Activated T-cell treated with anti-CD3 and anti-CD28 coated beads, Interleukin-2, amount 50 U/mL, for 4 hours (primary cell): ENCODE data around the gene CRYBA4. TPM values are rescaled to one million over a fixed set of nuclear protein-coding genes. Genes with fewer than 3 reads are reported as not detected.

Source experiments
- ATAC-seq, 2 donors: fragments of 200-7000 bp; cut with Tn5 transposase; one replicate each; pipeline ENCODE4 v1.10.0; 2021
- DNase-seq: peaks from one replicate; pipeline ENCODE4 v3.0.0-alpha.2; 2020
- H3K27me3 Mint-ChIP-seq: one replicate; pipeline ENCODE4 v1.8.0; 2021; ENCODE audit warnings: low read depth, mixed read lengths
- H3K36me3 Mint-ChIP-seq: one replicate; pipeline ENCODE4 v1.8.0; 2022; ENCODE audit warnings: mixed read lengths; ENCODE audit not compliant: insufficient read depth
- H3K4me1 Mint-ChIP-seq: one replicate; pipeline ENCODE4 v1.8.0; 2021; ENCODE audit warnings: low read depth, mixed read lengths
- H3K4me3 Mint-ChIP-seq: one replicate; pipeline ENCODE4 v1.8.0; 2021; ENCODE audit warnings: mild to moderate bottlenecking, moderate library complexity, mixed read lengths
- H3K9me3 Mint-ChIP-seq: one replicate; pipeline ENCODE4 v1.8.0; 2021; ENCODE audit warnings: mixed read lengths
- total RNA-seq, 3 donors: library from RNA; stranded (reverse); gene quantifications; one replicate each; pipeline ENCODE4 v1.2.1, GENCODE V29; 2021

Gene CRYBA4
- total RNA-seq, 3 donors from 2014 or later, result not detected

- Mint-ChIP-seq H3K9me3 (no peaks in the 10 kb centered on the region), H3K4me3 (no peak overlapping the region), H3K27me3 (no peaks in the 10 kb centered on the region), H3K4me1 (peaks cover 3% of the 10 kb centered on the region), H3K36me3 (no peaks in the 10 kb centered on the region)
- ATAC-seq (no peak), DNase-seq (no peak)
These were observed 3.0 kb downstream of the CRYBA4 start for GRCh38 chr22:26624803-26625202.

- H3K36me3 Mint-ChIP-seq, result no peaks in the 10 kb centered on the region
- ATAC-seq (no peak), DNase-seq (no peak)
- peaks cover 5% of the 10 kb centered on the region for H3K4me1 Mint-ChIP-seq
- peaks cover 2% of the 10 kb centered on the region for H3K27me3 Mint-ChIP-seq
- no peak overlapping the region for H3K4me3 Mint-ChIP-seq
- H3K9me3 Mint-ChIP-seq, result no peaks in the 10 kb centered on the region
These were observed 8.4 kb downstream of the CRYBA4 start for GRCh38 chr22:26629988-26630761.

GRCh38 chr22:26631282-26631681 is 9.5 kb downstream of the CRYBA4 start:
- peaks cover 2% of the 10 kb centered on the region for H3K27me3 Mint-ChIP-seq
- ATAC-seq (no peak), DNase-seq (no peak)
- H3K36me3 Mint-ChIP-seq, result no peaks in the 10 kb centered on the region
- H3K4me1 Mint-ChIP-seq, result peaks cover 5% of the 10 kb centered on the region
- H3K4me3 Mint-ChIP-seq, result no peak overlapping the region
- H3K9me3 Mint-ChIP-seq, result no peaks in the 10 kb centered on the region

GRCh38 chr22:26632422-26633155 is 10.8 kb downstream of the CRYBA4 start:
- DNase-seq, result no peak
- Mint-ChIP-seq H3K4me1 (peaks cover 5% of the 10 kb centered on the region), H3K4me3 (no peak overlapping the region), H3K27me3 (peaks cover 2% of the 10 kb centered on the region), H3K9me3 (no peaks in the 10 kb centered on the region), H3K36me3 (no peaks in the 10 kb centered on the region)
- ATAC-seq, result no peak

DNA sequence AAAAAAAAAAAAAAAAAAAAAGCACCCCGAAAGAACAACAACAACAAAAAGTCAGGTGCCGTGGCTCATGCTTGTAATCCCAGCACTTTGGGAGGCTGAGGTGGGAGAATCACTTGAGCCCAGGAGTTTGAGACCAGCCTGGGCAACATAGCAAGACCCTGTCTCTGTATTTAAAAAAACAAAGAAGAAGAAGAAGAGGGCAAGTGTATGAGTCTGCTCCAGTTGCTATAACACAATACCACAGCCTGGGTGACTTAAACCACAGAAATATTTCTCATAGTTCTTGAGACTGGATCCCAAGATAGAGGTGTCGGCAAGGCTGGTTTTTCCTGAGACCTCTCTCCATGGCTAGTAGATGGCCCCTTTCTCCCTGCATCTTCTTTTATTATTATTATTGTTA is 12.4 kb downstream of the CRYBA4 start:
- ATAC-seq, result no peak
- no peaks in the 10 kb centered on the region for H3K36me3 Mint-ChIP-seq
- no peak overlapping the region for H3K4me3 Mint-ChIP-seq
- H3K27me3 Mint-ChIP-seq, result peaks cover 2% of the 10 kb centered on the region
- no peak for DNase-seq
- H3K9me3 Mint-ChIP-seq, result no peaks in the 10 kb centered on the region
- H3K4me1 Mint-ChIP-seq, result peaks cover 2% of the 10 kb centered on the region

- no peaks in the 10 kb centered on the region for H3K9me3 Mint-ChIP-seq
- H3K27me3 Mint-ChIP-seq, result peaks cover 2% of the 10 kb centered on the region
- H3K4me1 Mint-ChIP-seq, result peaks cover 2% of the 10 kb centered on the region
- no peaks in the 10 kb centered on the region for H3K36me3 Mint-ChIP-seq
- H3K4me3 Mint-ChIP-seq, result no peak overlapping the region
- ATAC-seq (no peak), DNase-seq (no peak)
These were observed 13.4 kb downstream of the CRYBA4 start for GRCh38 chr22:26635117-26635516.

DNA sequence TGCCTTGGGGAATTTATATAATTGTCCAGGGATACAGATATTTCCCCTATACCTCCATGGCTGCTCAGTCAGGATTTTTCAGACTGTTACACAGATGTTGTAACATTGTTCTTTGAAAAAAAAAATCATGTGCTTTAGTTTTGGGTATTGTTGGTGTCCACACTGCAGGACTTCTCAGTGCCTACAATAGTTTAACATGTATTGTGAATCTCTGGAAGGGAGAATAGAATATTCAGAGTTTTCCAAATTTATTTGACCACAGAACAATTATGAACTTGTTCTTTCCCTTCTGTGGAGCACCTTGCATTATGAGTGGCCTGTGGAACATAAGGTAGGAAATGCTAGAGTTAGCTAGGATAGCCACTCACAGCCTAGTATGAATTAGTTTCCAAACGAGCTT is 14.5 kb downstream of the CRYBA4 start:
- H3K4me3 Mint-ChIP-seq, result no peak overlapping the region
- H3K4me1 Mint-ChIP-seq, result peaks cover 11% of the 10 kb centered on the region
- H3K36me3 Mint-ChIP-seq, result no peaks in the 10 kb centered on the region
- no peak for DNase-seq
- H3K9me3 Mint-ChIP-seq, result no peaks in the 10 kb centered on the region
- peaks cover 2% of the 10 kb centered on the region for H3K27me3 Mint-ChIP-seq
- ATAC-seq, result no peak

GRCh38 chr22:26642465-26643417 is 21.0 kb downstream of the CRYBA4 start:
- Mint-ChIP-seq H3K4me1 (peaks cover 68% of the 10 kb centered on the region), H3K27me3 (no peaks in the 10 kb centered on the region), H3K36me3 (no peaks in the 10 kb centered on the region), H3K4me3 (peak overlapping the region; percentile 74), H3K9me3 (no peaks in the 10 kb centered on the region)
- ATAC-seq, result peak; percentile 92 to 93
- peak; percentile 78 for DNase-seq

- H3K9me3 Mint-ChIP-seq, result no peaks in the 10 kb centered on the region
- H3K4me3 Mint-ChIP-seq, result peak overlapping the region; percentile 22
- H3K36me3 Mint-ChIP-seq, result no peaks in the 10 kb centered on the region
- peaks cover 76% of the 10 kb centered on the region for H3K4me1 Mint-ChIP-seq
- H3K27me3 Mint-ChIP-seq, result no peaks in the 10 kb centered on the region
- ATAC-seq (no peak), DNase-seq (no peak)
These were observed 21.8 kb downstream of the CRYBA4 start for GRCh38 chr22:26643418-26644100.

GRCh38 chr22:26646158-26646557 is 24.4 kb downstream of the CRYBA4 start:
- Mint-ChIP-seq H3K36me3 (no peaks in the 10 kb centered on the region), H3K27me3 (no peaks in the 10 kb centered on the region), H3K4me3 (no peak overlapping the region), H3K4me1 (peaks cover 78% of the 10 kb centered on the region), H3K9me3 (no peaks in the 10 kb centered on the region)
- DNase-seq (no peak), ATAC-seq (no peak)

DNA sequence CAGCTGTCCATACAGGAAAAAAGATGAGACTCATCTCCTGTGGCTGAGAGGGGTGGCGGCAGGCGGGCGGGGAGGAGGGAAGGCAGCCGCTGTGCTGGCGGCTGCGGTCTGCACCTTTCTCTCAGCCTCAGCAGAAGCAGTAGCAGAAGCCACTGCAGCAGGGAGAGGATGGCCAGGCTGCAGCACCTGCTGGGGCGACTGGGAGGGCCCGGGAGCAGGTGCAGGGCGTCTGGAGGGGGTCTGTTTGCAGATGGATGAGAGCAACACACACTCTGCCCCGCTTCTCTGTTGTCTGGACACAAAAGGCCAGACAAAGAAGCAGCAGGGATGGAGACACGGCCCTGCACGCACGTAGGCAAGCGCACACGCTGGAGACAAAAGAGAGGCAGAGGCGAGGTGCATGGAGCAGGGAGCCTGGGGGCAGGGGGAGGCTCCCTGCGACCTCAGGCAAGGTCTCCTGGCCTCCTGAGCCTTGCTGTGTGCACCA is 26.3 kb downstream of the CRYBA4 start:
- Mint-ChIP-seq H3K27me3 (no peaks in the 10 kb centered on the region), H3K36me3 (no peaks in the 10 kb centered on the region), H3K4me1 (peaks cover 61% of the 10 kb centered on the region), H3K4me3 (peak overlapping the region; percentile 33), H3K9me3 (no peaks in the 10 kb centered on the region)
- DNase-seq (peak; percentile 20), ATAC-seq (peak; percentile 57 to 64)

DNA sequence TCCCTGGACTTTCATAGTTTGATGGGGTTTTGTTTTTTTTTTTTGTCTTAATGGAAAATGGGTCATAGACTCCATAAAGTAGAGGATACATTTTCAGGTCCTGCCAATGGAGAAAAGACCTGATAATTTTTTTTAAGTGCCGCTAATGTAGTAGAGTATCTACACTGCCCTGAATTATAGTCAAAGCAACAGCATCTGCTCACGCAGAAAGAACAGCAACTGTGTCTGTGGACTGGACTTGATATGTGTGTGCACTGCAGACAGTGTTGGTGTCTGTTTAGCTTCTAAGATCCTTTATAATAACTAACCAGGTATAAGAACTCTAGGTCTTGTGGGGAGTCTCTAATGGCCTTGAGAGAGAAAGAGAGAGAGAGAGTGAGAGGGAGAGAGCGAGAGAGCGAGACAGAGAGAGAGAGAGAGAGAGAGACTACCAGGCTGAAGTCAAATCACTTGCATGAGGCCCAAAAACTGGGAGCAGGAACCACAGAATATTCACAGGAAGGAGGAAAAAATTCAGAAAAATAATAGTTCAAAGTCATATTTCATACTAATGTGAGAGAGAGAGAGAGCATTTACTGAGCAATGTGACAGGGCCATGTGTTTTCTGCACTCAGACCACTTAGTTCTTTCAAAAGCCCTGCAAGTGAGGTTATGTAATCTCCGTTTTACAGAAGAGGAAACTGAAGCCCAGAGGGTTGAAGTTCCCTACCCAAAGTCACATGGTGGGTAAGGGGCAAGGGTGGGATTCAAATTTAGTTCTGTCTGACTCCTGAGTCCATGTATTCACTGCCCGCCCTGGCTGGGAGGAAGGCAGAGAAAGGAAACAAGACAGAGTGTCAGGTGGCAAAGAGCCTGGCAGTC is 27.0 kb downstream of the CRYBA4 start:
- no peaks in the 10 kb centered on the region for H3K36me3 Mint-ChIP-seq
- peak overlapping the region; percentile 0 for H3K4me3 Mint-ChIP-seq
- H3K9me3 Mint-ChIP-seq, result no peaks in the 10 kb centered on the region
- H3K4me1 Mint-ChIP-seq, result peaks cover 54% of the 10 kb centered on the region
- no peaks in the 10 kb centered on the region for H3K27me3 Mint-ChIP-seq
- ATAC-seq (no peak), DNase-seq (no peak)
